ENCODE data around the gene DOCK4.
"Not testable (repeated sequence)": the region's sequence is repeated elsewhere in the genome, so short reads cannot be mapped to it uniquely, and the experiment has no call there.

Gene DOCK4

GRCh38 chr7:111911166-111911961 lies 294.8 kb downstream of the DOCK4 start:
- in situ Hi-C loops (cut with HindIII; ENCODE audit: low pct_unique_long_range_greater_than_20kb, low sequenced_read_pairs): no loop called here
- DNase-seq (ENCODE audit: low read depth in 1 of 2, low spot score in 1 of 2): no peak
- no peak for TF ChIP-seq JUND (IDR thresholded peaks at IDR 0.05; ENCODE audit: low read depth)

DNA sequence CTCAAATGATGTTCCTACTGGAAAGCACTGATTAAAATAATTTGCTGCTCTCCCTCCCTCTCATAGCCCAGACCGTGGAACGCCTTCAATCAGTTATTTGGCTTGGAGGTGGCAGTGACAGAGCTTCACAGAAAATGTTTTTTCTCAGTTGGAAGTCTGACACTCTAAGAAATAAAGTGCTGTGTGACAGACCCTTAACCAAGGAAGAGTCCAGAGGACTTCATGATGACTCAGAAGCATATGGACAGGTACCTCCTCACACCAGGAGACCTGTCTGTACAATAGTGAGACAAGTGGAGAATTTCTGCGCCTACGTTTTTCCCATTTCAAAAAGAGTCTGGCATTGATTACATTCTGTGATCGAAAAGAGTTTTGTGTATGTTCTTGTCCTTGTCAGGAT lies 295.5 kb downstream of the DOCK4 start:
- no peak for DNase-seq (ENCODE audit: low read depth in 1 of 2, low spot score in 1 of 2)
- no peak for TF ChIP-seq JUND (IDR thresholded peaks at IDR 0.05; ENCODE audit: low read depth)
- in situ Hi-C loops (cut with HindIII; ENCODE audit: low pct_unique_long_range_greater_than_20kb, low sequenced_read_pairs): no loop called here

GRCh38 chr7:111908673-111909072 lies 297.5 kb downstream of the DOCK4 start:
- in situ Hi-C loops (cut with HindIII; ENCODE audit: low pct_unique_long_range_greater_than_20kb, low sequenced_read_pairs); DNase-seq (ENCODE audit: low read depth in 1 of 2, low spot score in 1 of 2): not testable (repeated sequence)

GRCh38 chr7:111903797-111904196 lies 302.4 kb downstream of the DOCK4 start:
- DNase-seq (ENCODE audit: low read depth in 1 of 2, low spot score in 1 of 2): no peak

DNA sequence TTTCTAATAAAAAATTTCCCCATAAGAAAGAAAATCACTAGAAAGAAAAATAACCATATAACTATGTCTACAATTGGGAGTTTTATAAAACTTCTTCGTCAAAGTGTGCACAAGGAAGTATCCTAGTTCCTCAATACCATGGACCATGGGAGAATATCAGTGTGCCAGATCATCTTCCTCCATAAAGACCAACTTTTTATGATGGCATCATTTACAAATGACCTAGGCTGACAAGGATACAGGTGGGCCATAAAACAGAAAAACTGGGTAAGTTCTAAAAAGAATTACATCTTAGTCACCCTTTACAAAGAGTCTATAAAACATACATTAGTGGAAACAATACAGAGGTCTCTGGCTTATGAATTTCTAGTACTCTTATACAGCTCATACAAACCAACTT lies 303.2 kb downstream of the DOCK4 start:
- in situ Hi-C loops (cut with HindIII; ENCODE audit: low pct_unique_long_range_greater_than_20kb, low sequenced_read_pairs): no loop called here
- no peak for TF ChIP-seq JUND (IDR thresholded peaks at IDR 0.05; ENCODE audit: low read depth)

More at GRCh38 chr7:111903797-111904196, 302.4 kb downstream of the DOCK4 start:
- in situ Hi-C loops (cut with HindIII; ENCODE audit: low pct_unique_long_range_greater_than_20kb, low sequenced_read_pairs): no loop called here
- no peak for TF ChIP-seq JUND (IDR thresholded peaks at IDR 0.05; ENCODE audit: low read depth)

DNA sequence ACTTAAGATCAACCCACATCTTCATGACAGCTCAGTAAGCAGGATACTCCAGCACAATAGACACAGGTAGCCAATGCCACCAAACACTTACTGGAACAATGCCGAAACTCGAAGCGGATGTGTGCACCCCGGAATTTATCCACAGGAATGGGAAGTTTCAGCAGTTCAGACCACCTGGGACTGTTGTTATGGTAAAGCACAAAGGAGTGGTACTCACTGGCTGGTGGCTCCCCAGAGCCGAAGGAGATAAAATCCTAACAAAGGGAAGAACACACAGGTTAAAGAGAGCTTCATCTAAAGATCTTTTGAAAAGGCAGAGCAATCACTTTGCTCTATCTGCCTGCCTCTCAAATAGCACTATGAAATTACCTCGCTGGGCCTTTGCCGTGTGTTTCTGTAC lies 305.9 kb downstream of the DOCK4 start:
- in situ Hi-C loops (cut with HindIII; ENCODE audit: low pct_unique_long_range_greater_than_20kb, low sequenced_read_pairs): no loop called here
- TF ChIP-seq JUND (IDR thresholded peaks at IDR 0.05; ENCODE audit: low read depth): no peak
- DNase-seq (ENCODE audit: low read depth in 1 of 2, low spot score in 1 of 2): no peak

More for the DNA sequence above, 303.2 kb downstream of the DOCK4 start:
- no peak for DNase-seq (ENCODE audit: low read depth in 1 of 2, low spot score in 1 of 2)

GRCh38 chr7:111895049-111895448 lies 311.1 kb downstream of the DOCK4 start:
- no peak for DNase-seq (ENCODE audit: low read depth in 1 of 2, low spot score in 1 of 2)
- in situ Hi-C loops (cut with HindIII; ENCODE audit: low pct_unique_long_range_greater_than_20kb, low sequenced_read_pairs): no loop called here
- no peak for TF ChIP-seq JUND (IDR thresholded peaks at IDR 0.05; ENCODE audit: low read depth)

- no peak for DNase-seq (ENCODE audit: low read depth in 1 of 2, low spot score in 1 of 2)
- in situ Hi-C loops (cut with HindIII; ENCODE audit: low pct_unique_long_range_greater_than_20kb, low sequenced_read_pairs): no loop called here
- TF ChIP-seq JUND (IDR thresholded peaks at IDR 0.05; ENCODE audit: low read depth): no peak
Measured at GRCh38 chr7:111894518-111894917, 311.7 kb downstream of the DOCK4 start.

- DNase-seq (ENCODE audit: low read depth in 1 of 2, low spot score in 1 of 2): no peak
- no peak for TF ChIP-seq JUND (IDR thresholded peaks at IDR 0.05; ENCODE audit: low read depth)
- in situ Hi-C loops (cut with HindIII; ENCODE audit: low pct_unique_long_range_greater_than_20kb, low sequenced_read_pairs): no loop called here
Measured at GRCh38 chr7:111893190-111893589, 313.0 kb downstream of the DOCK4 start.

GRCh38 chr7:111892588-111892987 lies 313.6 kb downstream of the DOCK4 start:
- in situ Hi-C loops (cut with HindIII; ENCODE audit: low pct_unique_long_range_greater_than_20kb, low sequenced_read_pairs): no loop called here
- DNase-seq (ENCODE audit: low read depth in 1 of 2, low spot score in 1 of 2): no peak
- TF ChIP-seq JUND (IDR thresholded peaks at IDR 0.05; ENCODE audit: low read depth): no peak

DNA sequence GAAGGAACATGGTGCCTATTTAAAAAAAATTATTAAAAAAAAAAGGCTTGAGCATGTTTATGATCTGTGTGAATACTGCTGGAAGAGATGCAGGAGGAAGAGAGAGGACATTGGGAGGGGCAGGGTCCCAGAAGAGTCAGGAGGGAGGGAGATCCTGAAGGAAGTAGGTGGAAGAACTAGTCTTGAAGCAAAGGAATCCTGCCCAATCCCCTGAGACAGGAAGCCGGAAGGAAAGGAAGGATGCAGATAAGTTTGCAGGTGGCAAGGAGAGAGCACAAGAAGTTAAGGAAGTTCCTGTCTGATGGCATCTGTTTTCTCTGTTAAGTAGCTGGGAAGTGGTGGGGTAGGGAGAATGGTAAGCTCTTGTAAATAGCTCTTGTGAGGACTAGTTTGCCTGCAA lies 318.5 kb downstream of the DOCK4 start:
- no peak for DNase-seq (ENCODE audit: low read depth in 1 of 2, low spot score in 1 of 2)
- no peak for TF ChIP-seq JUND (IDR thresholded peaks at IDR 0.05; ENCODE audit: low read depth)
- in situ Hi-C loops (cut with HindIII; ENCODE audit: low pct_unique_long_range_greater_than_20kb, low sequenced_read_pairs): no loop called here

DNA sequence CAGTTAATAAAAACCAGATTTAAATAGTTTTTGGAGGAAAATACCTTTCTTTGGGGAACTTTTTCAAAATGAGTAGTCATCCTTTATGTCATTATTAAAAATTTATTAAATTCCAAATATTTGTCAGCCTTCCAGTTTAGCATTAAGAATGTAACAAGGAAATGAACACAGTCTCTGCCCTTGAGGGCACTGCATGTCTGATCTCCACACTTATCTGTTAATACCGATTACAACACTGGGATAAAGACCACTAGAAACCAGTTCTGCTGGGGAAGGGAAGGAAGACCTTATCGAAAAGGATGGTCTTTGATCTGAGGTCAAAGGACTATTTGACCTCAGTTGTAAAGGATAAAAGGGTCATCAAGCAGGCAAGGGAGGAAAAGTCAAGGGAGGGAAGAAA lies 320.0 kb downstream of the DOCK4 start:
- no peak for TF ChIP-seq JUND (IDR thresholded peaks at IDR 0.05; ENCODE audit: low read depth)
- no peak for DNase-seq (ENCODE audit: low read depth in 1 of 2, low spot score in 1 of 2)
- in situ Hi-C loops (cut with HindIII; ENCODE audit: low pct_unique_long_range_greater_than_20kb, low sequenced_read_pairs): no loop called here

DNA sequence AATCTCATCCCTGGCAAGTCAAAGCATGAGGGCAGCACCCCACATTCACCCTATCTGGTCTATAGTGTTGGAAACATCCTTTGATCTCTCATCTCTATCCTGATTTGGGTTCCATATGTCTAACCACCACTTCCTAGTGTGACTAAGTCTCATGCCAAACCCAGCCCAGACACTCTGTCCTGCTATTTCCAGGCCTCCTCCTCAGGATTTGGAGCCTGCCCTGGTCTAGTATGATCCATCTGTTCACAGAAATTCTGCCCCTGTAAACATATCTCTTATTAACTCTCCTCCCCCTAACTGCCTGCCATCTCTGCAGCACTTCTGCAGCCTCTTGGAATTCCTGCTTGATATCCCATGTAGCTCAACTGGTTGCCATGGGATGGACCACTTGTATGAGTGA lies 323.0 kb downstream of the DOCK4 start:
- TF ChIP-seq JUND (IDR thresholded peaks at IDR 0.05; ENCODE audit: low read depth): no peak
- no peak for DNase-seq (ENCODE audit: low read depth in 1 of 2, low spot score in 1 of 2)
- in situ Hi-C loops (cut with HindIII; ENCODE audit: low pct_unique_long_range_greater_than_20kb, low sequenced_read_pairs): no loop called here

DNA sequence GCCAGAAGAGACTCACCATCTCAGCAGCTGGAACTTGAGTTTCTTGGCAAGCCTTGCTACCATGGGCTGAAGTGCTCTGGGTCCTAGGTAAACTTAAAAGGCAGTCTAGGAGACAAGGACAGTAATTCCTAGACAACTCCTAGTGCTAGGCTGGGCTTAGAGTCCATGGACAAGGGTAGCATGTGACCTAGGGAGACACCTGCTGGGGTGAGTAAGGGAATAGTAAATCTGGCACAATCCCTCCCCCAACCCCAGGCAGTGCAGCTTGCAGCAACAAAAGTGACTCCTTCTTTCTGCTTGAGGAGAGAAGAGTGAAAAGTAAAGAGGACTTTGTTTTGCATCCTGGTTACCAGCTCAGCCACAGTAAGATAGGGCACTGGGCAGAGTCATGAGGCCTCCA lies 327.4 kb downstream of the DOCK4 start:
- DNase-seq (ENCODE audit: low read depth in 1 of 2, low spot score in 1 of 2): no peak
- TF ChIP-seq JUND (IDR thresholded peaks at IDR 0.05; ENCODE audit: low read depth): no peak
- in situ Hi-C loops (cut with HindIII; ENCODE audit: low pct_unique_long_range_greater_than_20kb, low sequenced_read_pairs): no loop called here
